Vein endothelial cell (primary cell): Measurements from ENCODE around the gene PLA2G4D. TPM values are rescaled to one million over a fixed set of nuclear protein-coding genes. Genes with fewer than 3 reads are reported as not detected.

Experiments used
- total RNA-seq: library from RNA; depleted of rRNA; stranded (reverse); fragments of >200 nt; gene quantifications from 2 replicates; pipeline ENCODE4 v1.2.3, GENCODE V29; 2012

The PLA2G4D gene, protein sequence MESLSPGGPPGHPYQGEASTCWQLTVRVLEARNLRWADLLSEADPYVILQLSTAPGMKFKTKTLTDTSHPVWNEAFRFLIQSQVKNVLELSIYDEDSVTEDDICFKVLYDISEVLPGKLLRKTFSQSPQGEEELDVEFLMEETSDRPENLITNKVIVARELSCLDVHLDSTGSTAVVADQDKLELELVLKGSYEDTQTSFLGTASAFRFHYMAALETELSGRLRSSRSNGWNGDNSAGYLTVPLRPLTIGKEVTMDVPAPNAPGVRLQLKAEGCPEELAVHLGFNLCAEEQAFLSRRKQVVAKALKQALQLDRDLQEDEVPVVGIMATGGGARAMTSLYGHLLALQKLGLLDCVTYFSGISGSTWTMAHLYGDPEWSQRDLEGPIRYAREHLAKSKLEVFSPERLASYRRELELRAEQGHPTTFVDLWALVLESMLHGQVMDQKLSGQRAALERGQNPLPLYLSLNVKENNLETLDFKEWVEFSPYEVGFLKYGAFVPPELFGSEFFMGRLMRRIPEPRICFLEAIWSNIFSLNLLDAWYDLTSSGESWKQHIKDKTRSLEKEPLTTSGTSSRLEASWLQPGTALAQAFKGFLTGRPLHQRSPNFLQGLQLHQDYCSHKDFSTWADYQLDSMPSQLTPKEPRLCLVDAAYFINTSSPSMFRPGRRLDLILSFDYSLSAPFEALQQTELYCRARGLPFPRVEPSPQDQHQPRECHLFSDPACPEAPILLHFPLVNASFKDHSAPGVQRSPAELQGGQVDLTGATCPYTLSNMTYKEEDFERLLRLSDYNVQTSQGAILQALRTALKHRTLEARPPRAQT
- total RNA-seq: not detected in 2 replicates

DNA sequence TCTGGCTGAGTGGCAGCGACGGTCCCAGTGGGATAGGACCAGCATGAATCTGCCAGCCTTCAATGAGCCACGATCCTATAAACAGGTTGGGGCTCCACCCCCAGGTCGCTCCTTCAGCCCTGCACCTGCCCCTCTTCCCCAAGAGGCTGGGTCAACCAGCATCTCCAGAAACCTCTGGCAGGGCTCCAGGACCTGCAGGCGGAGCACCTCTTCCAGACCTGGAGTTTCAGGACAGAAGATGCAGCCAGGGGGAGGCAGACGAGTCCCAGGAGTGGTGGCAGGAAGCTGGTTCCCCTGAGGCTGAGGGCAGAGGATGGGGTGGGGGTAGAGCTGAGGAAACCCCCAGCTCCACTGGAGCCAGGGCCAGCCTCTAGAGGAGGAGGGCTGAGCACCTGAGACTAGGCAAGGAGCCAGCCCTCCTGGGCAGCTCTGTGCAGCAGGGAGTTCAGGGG lies at the start of gene PLA2G4D:
Gene PLA2G4D (minus strand): TSS at position 51 of the 452 bp plus-strand sequence. CDS start 103 bp downstream, outside the sequence.

DNA sequence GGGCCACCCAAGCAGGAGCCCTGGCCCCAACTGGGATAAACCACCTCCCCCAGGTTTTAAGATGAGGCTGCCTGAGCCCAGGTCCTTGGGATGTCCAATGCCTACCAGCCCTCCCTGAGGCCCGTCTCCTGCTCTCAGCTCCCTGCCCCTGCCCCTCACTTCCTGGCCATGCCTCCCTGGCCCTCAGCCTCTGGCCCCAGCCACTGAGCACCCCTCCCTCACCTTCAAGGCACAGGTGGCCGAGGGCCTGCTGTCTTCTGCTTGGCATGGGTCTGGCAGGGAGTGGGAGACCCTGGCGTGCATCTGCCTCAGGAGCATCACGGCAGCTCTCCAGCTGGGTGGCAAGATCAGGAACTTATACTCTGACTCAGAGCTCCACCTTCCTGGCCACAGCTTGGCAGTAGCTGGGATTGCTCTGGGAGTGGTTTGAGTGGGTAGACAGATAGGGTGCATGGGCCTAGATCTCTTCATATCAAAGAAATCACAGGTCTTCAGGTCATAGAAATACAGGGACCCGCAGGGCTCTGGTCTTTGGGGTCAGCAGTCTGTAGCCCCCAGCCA lies 73.6 kb downstream of the PLA2G4D start, which contains the start of gene PLA2G4E:
Gene PLA2G4E (minus strand): TSS at position 330 of the 561 bp plus-strand sequence. CDS start 12 bp downstream, at position 318.

Other genes starting within 250 kb of the PLA2G4D start
- 3.9 and 15.2 TPM in 2 replicates for gene SPTBN5, start 200.5 kb downstream of the PLA2G4D start, total RNA-seq
- 150 and 152 TPM in 2 replicates for gene EHD4, start 122.0 kb downstream of the PLA2G4D start, total RNA-seq
- gene PLA2G4E, start 73.5 kb downstream of the PLA2G4D start, total RNA-seq: not detected in 2 replicates
- gene PLA2G4F, start 62.1 kb upstream of the PLA2G4D start, total RNA-seq: not detected in 2 replicates
- 51.6 and 52.3 TPM in 2 replicates for gene VPS39, start 113.7 kb upstream of the PLA2G4D start, total RNA-seq
- gene GANC, start 178.6 kb upstream of the PLA2G4D start, total RNA-seq: 12.1 and 15.2 TPM in 2 replicates
- gene TMEM87A, start 178.9 kb upstream of the PLA2G4D start, total RNA-seq: 57.2 and 57.4 TPM in 2 replicates